ENCODE measurements around the gene ZC3H10. TPM values are rescaled to one million over a fixed set of nuclear protein-coding genes. Genes with fewer than 3 reads are reported as not detected.
A peak's percentile ranks its signal among the peaks of the same experiment; 100 is the strongest.

Gene ZC3H10
- total and polyA plus RNA-seq, 2 of the 13 experiments (the other 11 are each of a cell fraction or from before 2014, with no cell fraction given): 0.70 to 2.3 TPM

DNA sequence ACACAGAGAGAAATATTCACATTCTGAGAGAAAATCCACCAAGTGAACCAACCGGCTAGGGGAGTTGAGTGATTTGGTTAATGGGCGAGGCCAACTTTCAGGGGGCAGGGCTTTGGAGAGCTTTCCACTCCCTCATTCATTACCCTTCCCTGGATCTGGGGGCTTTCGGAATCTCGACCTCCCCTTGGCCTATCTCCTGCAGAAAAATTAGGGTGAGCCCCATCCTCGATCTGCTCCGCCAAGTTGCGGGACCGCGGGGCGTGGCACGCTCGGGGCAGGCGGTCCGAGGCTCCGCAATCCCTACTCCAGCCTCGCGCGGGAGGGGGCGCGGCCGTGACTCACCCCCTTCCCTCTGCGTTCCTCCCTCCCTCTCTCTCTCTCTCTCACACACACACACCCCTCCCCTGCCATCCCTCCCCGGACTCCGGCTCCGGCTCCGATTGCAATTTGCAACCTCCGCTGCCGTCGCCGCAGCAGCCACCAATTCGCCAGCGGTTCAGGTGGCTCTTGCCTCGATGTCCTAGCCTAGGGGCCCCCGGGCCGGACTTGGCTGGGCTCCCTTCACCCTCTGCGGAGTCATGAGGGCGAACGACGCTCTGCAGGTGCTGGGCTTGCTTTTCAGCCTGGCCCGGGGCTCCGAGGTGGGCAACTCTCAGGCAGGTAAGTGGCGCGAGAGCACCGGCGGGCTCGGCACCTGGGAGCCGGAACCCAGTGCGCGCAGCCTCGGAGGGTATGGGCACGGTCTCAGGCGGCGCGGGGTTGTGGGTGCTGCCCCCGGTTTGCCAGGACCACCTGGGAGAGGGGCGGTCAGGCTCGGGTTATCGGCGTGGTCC is 38.1 kb upstream of the ZC3H10 start, which contains the start of gene ERBB3 (continued):
- peak; percentile 68 for TF ChIP-seq ZSCAN31 (CRISPR knock-in tag; IDR thresholded peaks at IDR 0.05; ENCODE audit: low read depth)
- TF ChIP-seq JUNB (CRISPR knock-in tag; IDR thresholded peaks at IDR 0.05; ENCODE audit: borderline replicate concordance): peak; percentile 75
- peak; percentile 98 for TF ChIP-seq AGO2 (optimal IDR thresholded peaks at IDR 0.05; ENCODE audit: low read depth, low read length)
- no peak for TF ChIP-seq HMG20B (CRISPR knock-in tag; conservative IDR thresholded peaks at IDR 0.05)
- no peak for TF ChIP-seq ZNF235 (CRISPR knock-in tag; IDR thresholded peaks at IDR 0.05; ENCODE audit: borderline replicate concordance)
- TF ChIP-seq ZBTB3 (CRISPR knock-in tag; IDR thresholded peaks at IDR 0.05; ENCODE audit: borderline replicate concordance, low read depth): no peak
- TF ChIP-seq, protein P1, sequence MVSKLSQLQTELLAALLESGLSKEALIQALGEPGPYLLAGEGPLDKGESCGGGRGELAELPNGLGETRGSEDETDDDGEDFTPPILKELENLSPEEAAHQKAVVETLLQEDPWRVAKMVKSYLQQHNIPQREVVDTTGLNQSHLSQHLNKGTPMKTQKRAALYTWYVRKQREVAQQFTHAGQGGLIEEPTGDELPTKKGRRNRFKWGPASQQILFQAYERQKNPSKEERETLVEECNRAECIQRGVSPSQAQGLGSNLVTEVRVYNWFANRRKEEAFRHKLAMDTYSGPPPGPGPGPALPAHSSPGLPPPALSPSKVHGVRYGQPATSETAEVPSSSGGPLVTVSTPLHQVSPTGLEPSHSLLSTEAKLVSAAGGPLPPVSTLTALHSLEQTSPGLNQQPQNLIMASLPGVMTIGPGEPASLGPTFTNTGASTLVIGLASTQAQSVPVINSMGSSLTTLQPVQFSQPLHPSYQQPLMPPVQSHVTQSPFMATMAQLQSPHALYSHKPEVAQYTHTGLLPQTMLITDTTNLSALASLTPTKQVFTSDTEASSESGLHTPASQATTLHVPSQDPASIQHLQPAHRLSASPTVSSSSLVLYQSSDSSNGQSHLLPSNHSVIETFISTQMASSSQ (IDR thresholded peaks at IDR 0.05; ENCODE audit: low read depth): no peak
- TF ChIP-seq, protein P1 (CRISPR knock-in tag; IDR thresholded peaks at IDR 0.05; ENCODE audit: borderline replicate concordance): peak; percentile 46
- TF ChIP-seq, protein P2, sequence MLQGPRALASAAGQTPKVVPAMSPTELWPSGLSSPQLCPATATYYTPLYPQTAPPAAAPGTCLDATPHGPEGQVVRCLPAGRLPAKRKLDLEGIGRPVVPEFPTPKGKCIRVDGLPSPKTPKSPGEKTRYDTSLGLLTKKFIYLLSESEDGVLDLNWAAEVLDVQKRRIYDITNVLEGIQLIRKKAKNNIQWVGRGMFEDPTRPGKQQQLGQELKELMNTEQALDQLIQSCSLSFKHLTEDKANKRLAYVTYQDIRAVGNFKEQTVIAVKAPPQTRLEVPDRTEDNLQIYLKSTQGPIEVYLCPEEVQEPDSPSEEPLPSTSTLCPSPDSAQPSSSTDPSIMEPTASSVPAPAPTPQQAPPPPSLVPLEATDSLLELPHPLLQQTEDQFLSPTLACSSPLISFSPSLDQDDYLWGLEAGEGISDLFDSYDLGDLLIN (CRISPR knock-in tag; IDR thresholded peaks at IDR 0.05; ENCODE audit: borderline replicate concordance): 0 out of 2 replicates have a peak, but pooled peaks have one; percentile 25
- peak; percentile 77 for TF ChIP-seq HOXA3 (CRISPR knock-in tag; IDR thresholded peaks at IDR 0.05)
- TF ChIP-seq, protein P3, sequence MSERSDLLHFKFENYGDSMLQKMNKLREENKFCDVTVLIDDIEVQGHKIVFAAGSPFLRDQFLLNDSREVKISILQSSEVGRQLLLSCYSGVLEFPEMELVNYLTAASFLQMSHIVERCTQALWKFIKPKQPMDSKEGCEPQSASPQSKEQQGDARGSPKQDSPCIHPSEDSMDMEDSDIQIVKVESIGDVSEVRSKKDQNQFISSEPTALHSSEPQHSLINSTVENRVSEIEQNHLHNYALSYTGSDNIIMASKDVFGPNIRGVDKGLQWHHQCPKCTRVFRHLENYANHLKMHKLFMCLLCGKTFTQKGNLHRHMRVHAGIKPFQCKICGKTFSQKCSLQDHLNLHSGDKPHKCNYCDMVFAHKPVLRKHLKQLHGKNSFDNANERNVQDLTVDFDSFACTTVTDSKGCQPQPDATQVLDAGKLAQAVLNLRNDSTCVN (CRISPR knock-in tag; IDR thresholded peaks at IDR 0.05; ENCODE audit: borderline replicate concordance): 0 out of 2 replicates have a peak, but pooled peaks have one; percentile 13
- TF ChIP-seq NFE2L1 (CRISPR knock-in tag; IDR thresholded peaks at IDR 0.05; ENCODE audit: borderline replicate concordance): no peak
- TF ChIP-seq ZNF782 (CRISPR knock-in tag; IDR thresholded peaks at IDR 0.05; ENCODE audit: borderline replicate concordance): 0 out of 2 replicates have a peak, but pooled peaks have one; percentile 56
- TF ChIP-seq DNMT1 (CRISPR knock-in tag; IDR thresholded peaks at IDR 0.05): no peak
- TF ChIP-seq THAP11 (CRISPR knock-in tag; IDR thresholded peaks at IDR 0.05): peak; percentile 64

Data from HepG2 (cell line).